GM19193 (cell line): ENCODE results near the gene RGS9.

Experiments used
- POLR2A ChIP-seq: IDR thresholded peaks from 4 replicates; pipeline ENCODE4 v1.6.1; 2011; ENCODE audit not compliant: insufficient read depth, insufficient read length; ENCODE audit errors: extremely low read depth

Gene RGS9

DNA sequence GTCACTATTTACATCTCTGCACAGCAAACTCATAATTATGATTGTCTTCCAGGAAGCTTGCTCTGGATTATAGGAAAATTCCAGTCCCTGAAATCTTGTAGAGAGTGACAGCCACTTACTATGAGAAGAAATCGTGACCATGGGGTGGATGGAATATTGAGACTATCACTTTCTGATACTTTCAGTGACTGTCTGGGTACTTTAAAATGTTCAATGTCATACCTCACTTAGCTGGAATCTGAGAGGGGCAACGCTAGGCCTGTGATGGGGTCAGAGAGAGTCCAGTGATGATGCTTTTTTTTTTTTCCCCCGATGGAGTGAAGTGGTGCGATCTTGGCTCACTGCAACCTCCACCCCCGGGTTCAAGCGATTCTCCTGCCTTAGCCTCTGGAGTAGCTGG, 32.2 kb upstream of the RGS9 start:
- no peak for TF ChIP-seq POLR2A

- no peak for TF ChIP-seq POLR2A
These were observed 29.0 kb upstream of the RGS9 start for GRCh38 chr17:65108152-65108551.

DNA sequence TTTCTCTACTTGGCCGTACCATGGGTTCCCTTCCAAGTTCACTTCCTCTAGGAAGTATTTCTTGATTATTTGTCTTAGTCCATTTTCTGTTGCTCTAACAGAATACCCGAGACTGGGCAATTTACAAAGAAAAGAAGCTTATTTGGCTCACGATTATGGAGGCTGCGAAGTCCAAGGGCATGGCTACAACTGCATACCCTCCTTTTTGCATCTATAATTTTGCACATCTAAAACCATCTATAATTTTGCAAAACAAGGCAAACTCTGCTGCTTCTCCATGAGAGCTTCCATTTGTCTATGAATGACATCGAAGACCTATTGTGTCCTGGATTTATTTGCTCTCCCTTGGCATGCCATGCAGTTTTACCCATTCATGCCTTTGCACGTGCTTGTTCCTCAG, 27.6 kb upstream of the RGS9 start:
- no peak for TF ChIP-seq POLR2A

- TF ChIP-seq POLR2A: no peak
These were observed 27.0 kb upstream of the RGS9 start for GRCh38 chr17:65109990-65110680.

- TF ChIP-seq POLR2A: no peak
These were observed 21.3 kb upstream of the RGS9 start for GRCh38 chr17:65115839-65116238.

GRCh38 chr17:65117384-65118035, 19.7 kb upstream of the RGS9 start:
- TF ChIP-seq POLR2A: no peak

DNA sequence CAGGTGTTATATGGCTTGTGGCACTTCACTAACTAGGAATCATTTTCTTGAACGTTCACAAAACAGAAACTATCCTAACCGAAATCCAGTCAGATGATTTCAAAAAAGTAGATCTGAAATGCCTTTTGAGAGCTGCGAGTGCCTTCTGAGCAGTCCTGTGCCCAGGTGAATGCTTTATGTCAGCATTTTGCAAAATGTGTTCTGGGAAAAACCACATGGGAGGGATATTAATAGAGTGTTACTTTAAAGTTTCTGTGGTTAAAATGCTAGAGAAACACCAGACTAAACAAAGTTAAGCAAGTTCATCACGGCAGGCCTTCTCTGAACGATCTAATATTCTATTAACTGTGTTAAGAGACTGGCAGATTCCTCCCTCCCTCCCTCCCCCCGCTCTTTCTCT, 15.8 kb upstream of the RGS9 start:
- TF ChIP-seq POLR2A: no peak

- TF ChIP-seq POLR2A: no peak
These were observed 15.0 kb upstream of the RGS9 start for GRCh38 chr17:65121916-65122806.

GRCh38 chr17:65122836-65123756, 14.1 kb upstream of the RGS9 start:
- peak; percentile 81 for TF ChIP-seq POLR2A

DNA sequence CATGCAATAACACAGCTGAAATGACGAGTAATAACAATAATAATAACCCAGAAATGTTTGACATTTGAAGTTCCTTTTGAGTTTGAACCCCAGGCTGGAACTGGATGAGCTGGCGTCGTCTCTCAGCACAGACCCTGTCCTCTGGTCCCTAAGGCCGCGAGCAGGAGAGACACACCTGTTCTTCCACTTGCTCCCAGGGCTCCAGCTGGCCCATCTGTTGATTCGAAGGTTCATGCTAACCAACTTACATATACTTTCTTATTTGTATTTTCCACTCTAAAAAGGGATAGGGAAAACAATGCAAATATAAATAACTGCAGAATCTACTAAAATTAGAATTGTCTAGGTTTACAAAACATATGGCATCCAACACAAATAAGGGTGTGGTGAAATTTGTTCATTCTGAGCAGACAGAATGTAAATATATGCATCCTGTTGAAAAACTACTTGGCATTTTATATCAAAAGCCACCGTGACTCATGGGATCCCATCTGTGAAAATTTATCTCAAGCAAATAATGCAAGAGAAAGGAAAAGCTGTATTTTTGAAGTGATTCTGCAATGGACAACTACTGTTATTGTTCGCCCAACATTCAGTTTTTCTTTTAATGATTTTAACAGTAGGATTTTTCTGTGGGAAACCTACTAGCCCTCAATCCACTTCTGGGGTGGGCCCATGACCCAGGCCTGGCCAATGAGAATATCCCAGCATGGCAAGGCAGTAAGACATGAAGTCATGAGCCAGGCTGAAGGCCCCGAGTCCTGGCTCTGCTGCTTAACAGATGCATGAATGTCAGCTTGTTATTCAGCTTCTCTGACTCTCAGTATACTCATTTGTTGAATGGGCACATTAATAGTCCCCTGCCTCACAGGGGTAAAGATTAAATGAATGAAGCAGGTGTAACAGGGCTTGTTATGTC, 13.2 kb upstream of the RGS9 start:
- no peak for TF ChIP-seq POLR2A

DNA sequence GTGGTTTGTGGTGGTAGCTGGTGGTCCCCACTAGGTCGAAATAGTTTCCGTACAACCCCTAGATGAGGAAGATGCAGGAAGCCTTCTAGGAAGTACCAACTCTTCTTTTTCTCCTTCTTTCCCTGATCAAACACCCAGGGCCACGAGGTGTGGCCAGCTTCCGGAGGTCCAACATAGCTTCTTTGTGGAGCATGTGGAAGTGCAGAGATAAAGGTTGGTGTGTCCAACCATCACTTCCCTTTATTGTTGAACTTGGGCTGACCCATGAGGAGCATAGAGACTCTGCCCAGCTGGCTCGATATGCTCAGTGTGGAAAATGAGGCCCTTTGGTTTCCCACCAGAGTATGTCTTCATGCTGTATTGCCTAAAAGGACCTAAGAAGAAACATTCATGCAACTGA, 6.3 kb upstream of the RGS9 start:
- TF ChIP-seq POLR2A: no peak

DNA sequence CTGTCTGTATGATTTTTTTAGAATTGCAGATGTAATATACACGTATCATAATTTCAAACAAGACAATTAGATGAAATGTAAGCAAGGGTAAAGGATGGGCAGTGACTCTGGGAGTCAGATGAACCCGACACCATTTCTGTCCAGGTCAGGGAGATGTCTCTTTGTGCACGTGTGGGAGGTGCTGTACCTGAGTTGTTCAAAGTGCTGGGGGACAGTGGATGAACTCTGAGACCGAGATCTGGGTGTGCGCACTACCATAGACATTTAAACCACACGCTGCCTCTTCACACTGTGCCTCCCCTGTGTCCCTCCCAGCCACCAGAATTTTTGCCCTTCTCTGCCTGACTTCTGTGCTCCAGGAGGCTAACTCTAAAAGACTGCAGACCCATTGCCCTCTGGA, 5.9 kb upstream of the RGS9 start:
- no peak for TF ChIP-seq POLR2A

DNA sequence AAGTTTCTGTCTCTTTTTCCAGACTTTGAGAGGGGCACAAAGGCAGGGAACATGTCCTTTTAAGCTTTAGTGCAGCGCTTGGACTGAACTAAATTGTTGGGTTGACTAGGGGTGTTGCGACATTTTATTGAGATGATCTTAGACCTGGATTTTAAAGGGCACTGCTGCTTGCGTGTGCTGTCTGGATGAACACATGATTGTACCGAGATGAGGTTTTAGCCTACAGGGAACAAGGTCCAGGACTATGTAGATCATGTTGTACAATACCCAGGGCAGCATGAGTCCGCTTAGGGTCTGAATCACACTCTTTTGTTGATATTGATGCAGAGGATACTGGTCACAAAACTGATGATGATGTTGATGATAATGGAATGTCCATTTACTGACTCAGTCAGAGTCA, 5.2 kb upstream of the RGS9 start:
- TF ChIP-seq POLR2A: no peak

DNA sequence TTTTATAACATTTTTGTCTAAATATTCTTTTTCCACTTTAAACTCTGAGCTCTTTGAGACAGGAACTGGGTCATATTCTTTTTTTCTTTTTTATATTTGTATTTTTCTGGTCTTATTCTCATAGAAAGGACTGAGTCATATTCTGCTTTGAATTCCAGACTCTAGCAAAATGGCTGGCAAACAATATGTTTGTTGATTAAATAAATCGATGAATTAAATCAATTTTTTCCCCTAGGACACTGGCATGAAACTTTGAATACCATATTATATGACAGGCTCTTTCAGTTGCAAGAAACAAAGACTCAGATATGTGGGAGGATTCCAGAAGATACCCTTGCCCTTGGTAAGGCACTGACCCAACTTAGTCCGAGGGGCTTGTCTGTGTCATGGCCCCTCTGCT, 3.1 kb upstream of the RGS9 start:
- TF ChIP-seq POLR2A: no peak
